Sciatic nerve (tissue), 2 donors: Measurements from ENCODE around the gene CALML6. TPM values are rescaled to one million over a fixed set of nuclear protein-coding genes. Genes with fewer than 3 reads are reported as not detected.

Experiments
- ATAC-seq: fragments of 200-7000 bp; cut with Tn5 transposase; one replicate; pipeline ENCODE4 v1.9.1; 2020; ENCODE audit warnings: mild to moderate bottlenecking, moderate library complexity
- DNase-seq: peaks from one replicate; pipeline ENCODE4 v3.0.0-alpha.2; 2020; ENCODE audit warnings: low spot score
- intact Hi-C: fragments of 100-400 bp; cut with DNase I; formaldehyde crosslinking; loops from one replicate; pipeline ENCODE4 v1.14.2; 2022
- total RNA-seq: library from RNA; stranded (reverse); fragmentation: NEBNext Ultra II Directional; extraction: Animal tissue kit (Norgen Biotek cat#: 25700); gene quantifications from one replicate; pipeline ENCODE4 v1.2.1, GENCODE V29; 2021
- donor health status: DM: no; HTN: no; CAD: no.
- donor health status: DM: no; HTN: no; CAD: no.

The CALML6 gene
- total RNA-seq, 1 donor from 2014 or later, result 0.49 TPM

DNA sequence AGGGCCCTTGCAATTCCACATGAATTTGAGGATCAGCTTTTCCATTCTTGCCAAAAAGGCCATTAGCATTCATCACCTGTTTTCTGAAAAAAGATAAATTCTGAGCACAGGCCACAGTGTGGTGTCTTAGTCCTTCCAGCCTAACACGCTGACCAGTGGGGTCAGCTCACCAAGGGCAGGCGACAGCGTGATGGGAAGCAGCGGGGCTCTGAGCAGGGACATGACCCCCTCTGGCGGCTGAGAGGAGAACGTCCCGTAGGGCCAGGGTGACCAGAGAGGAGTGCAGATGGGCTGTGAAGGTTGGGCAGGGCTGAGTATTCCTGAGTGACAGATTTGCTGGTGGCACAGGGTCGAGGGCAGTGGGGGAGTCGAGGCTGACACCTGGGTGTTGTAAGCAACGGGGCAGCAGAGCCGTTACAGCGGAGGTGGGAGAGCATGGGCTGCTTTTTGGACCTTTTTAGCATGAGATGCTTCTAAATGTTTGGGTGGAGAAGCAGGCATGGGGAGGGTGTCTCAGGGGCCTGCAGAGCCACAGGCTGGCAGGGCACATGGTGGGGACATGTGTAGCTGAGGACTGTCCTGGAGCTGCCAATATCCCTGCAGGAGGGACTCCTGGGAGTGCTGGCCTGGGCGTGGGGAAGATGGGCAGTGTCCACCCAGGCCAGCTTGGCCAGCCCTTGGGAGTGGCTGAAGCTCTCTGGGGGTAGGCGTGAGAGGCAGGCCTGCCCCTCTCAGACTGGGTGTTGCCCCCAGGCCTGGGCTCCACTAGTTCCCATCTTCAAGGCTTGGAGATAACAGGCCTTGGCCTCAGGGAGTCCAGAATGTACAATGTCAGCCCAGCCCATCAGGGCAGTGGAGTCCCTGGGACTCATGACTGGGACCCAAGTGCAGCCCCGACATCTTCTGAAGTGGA, 8.6 kb upstream of the CALML6 start:
- ATAC-seq, result peak; percentile 76
- peak; percentile 91 for DNase-seq
- intact Hi-C loops, result loop anchor here (10.0 kb wide), 1 partner anchor 142 kb away; no protein-coding TSS in a partner anchor

DNA sequence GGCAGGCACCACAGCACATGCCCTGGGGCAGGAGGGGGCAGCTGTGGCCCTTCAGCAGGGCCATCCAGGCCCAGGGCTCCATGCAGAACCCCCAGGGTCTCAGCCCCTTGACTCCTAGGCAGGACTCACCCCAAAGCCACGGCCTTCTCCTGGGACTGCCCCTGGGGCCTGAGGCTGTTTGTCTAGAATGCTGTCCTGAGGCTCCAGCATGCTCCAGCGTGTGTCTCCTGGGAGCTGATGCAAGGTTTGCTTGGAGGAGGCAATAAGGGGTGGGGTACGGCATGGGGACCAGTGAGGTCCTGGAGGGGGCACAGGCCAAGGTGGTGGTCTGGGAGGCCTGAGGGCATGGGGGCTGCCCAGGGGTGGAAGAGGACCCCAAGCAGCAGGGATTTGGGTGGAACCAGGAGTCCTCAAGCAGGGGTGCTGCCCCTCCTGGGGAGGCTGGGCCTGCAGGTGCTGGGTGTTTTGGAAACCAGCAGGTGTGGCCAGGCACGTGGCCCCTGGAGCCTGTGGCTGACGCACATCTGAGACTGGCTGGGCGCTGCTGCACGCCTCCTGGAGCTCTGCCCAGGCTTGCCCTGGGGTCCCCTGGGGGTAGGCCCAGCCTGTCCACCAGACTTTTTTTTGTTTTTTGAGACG, 7.8 kb upstream of the CALML6 start:
- intact Hi-C loops, result loop anchor here (10.0 kb wide), 1 partner anchor 142 kb away; no protein-coding TSS in a partner anchor
- DNase-seq (peak; percentile 72), ATAC-seq (peak; percentile 3)

- DNase-seq (no peak), ATAC-seq (peak; percentile 1)
- intact Hi-C loops, result loop anchor here (10.0 kb wide), 1 partner anchor 144 kb away; no protein-coding TSS in a partner anchor
These were observed 6.6 kb upstream of the CALML6 start for GRCh38 chr1:1908506-1908791.

GRCh38 chr1:1910033-1910465, 5.0 kb upstream of the CALML6 start:
- DNase-seq (no peak), ATAC-seq (no peak)
- intact Hi-C loops, result no loop called here

GRCh38 chr1:1910651-1911331, 4.3 kb upstream of the CALML6 start:
- no peak for ATAC-seq
- peak; percentile 61 for DNase-seq
- intact Hi-C loops, result no loop called here

DNA sequence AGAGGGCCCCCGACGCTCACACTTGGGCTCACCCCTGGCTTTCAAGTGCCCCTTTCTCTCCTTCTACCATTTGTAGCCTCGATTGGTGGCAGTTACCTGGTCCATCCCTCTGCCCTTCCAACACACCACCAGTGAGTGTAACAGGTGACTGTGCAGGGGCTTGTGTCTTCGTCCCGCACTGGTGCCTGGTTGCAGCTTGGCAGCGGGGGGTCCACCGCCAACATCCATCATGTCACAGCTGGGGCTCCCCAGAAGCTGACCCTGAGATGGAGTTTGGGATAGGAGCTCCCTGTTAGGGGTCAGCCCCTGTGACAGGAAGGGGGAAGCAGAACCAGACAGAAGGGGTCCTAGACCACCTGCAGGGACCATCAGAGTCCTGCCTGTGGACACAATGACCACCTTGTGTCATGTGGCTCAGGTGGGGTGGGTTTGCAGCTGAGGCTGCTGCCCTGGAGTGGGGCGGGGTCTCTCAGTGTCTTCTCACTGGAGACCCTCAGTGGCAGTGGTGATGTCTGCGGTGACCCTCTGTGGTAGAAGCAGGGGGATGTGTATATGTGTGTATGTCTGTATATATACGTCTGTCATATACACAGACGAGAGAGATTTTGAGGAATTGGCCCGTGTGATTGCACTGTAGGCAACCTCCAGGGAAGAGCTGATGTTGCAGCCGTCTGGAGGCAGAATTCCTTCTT, 3.6 kb upstream of the CALML6 start:
- intact Hi-C loops, result no loop called here
- DNase-seq (no peak), ATAC-seq (no peak)

- DNase-seq, result peak; percentile 58
- intact Hi-C loops, result no loop called here
- no peak for ATAC-seq
These were observed 724 bp upstream of the CALML6 start for GRCh38 chr1:1914101-1914970.

GRCh38 chr1:1915911-1916840, 1.1 kb downstream of the CALML6 start:
- ATAC-seq, result no peak
- DNase-seq, result peak; percentile 56
- intact Hi-C loops, result no loop called here

- ATAC-seq, result no peak
- intact Hi-C loops, result no loop called here
- no peak for DNase-seq
These were observed 1.8 kb downstream of the CALML6 start for GRCh38 chr1:1916851-1917251.

- ATAC-seq (no peak), DNase-seq (peak; percentile 56)
- intact Hi-C loops, result no loop called here
These were observed 2.4 kb downstream of the CALML6 start for GRCh38 chr1:1917304-1917976.

DNA sequence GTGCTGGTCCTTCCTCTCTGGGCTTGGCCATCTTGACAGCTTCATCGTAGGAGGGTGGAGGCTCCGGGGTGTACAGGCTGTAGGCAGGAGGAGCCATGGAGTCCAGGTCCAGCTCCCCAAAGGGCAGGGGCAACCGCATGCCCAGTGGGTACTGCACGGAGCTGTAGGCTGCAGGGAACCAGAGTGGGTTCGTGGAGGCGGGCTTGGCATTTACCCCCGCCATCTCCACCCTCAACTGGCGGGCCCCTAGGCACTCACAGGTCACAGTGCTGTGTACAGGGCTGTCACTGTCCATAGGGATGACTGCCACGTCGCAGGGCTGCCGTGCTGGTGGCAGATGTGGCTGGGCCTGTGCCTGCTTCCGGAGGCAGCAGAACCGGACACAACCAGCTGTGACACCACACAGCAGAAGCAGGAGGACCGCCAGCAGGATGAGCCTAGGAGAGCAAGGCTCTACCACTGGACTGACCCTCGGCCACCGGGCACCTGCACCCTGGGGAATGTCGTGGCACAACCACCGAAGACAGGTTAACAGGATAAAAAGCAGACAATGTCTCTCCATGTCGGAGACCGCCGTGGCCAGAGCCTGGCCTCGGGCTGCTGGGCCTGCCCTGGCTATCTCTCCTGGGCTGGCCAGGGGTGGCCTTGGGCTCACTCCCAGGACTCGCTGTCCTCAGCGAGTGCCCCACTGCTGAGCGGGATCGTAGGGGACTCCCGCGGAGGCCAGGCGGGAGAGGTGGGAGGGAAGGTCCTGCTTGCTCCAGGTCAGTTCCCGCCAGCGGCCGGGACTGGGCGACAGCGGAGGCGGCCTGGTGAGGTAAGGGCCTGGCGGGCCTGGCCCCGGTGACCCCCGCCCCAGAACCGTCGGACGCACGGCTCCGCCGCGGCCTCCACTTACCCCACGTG, 3.2 kb downstream of the CALML6 start:
- DNase-seq (peak; percentile 64), ATAC-seq (no peak)
- intact Hi-C loops, result no loop called here

- ATAC-seq (no peak), DNase-seq (no peak)
- intact Hi-C loops, result no loop called here
These were observed 3.8 kb downstream of the CALML6 start, which contains the start of gene TMEM52 for GRCh38 chr1:1918901-1919303. TMEM52 (minus strand) TSS chr1:1919279; CDS start chr1:1919265, 14 bp downstream.

- ATAC-seq (peak; percentile 93), DNase-seq (peak; percentile 99)
- intact Hi-C loops, result no loop called here
These were observed 4.4 kb downstream of the CALML6 start for GRCh38 chr1:1919304-1920056.

GRCh38 chr1:1920057-1920607, 5.1 kb downstream of the CALML6 start:
- peak; percentile 1 for ATAC-seq
- intact Hi-C loops, result no loop called here
- no peak for DNase-seq
